ENCODE data around the gene SERPINA9.

DNA sequence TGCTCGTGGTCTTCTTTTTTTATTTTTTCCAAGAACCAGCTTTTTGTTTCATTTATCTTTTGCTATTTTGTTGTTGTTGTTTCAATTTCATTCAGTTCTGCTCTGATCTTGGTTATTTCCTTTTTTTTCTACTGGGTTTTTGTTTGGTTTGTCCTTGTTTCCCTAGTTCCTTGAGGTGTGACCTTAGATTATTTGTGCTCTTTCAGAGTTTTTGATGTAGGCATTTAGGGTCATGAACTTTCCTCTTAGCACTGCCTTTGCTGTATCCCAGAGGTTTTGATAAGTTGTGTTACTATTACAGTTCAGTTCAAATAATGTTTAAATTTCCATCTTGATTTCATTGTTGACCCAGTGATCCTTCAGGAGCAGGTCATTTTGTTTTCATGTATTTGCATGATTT, 20.1 kb downstream of the SERPINA9 start:
- no peak for TF ChIP-seq GATA2 (IDR thresholded peaks at IDR 0.05; ENCODE audit: low read depth, low read length)
- no peak for TF ChIP-seq GATA3 (IDR thresholded peaks at IDR 0.05; ENCODE audit: low read depth, low read length)

All from SH-SY5Y (cell line).